Measurements from ENCODE around the gene HBG1.

Gene HBG1

DNA sequence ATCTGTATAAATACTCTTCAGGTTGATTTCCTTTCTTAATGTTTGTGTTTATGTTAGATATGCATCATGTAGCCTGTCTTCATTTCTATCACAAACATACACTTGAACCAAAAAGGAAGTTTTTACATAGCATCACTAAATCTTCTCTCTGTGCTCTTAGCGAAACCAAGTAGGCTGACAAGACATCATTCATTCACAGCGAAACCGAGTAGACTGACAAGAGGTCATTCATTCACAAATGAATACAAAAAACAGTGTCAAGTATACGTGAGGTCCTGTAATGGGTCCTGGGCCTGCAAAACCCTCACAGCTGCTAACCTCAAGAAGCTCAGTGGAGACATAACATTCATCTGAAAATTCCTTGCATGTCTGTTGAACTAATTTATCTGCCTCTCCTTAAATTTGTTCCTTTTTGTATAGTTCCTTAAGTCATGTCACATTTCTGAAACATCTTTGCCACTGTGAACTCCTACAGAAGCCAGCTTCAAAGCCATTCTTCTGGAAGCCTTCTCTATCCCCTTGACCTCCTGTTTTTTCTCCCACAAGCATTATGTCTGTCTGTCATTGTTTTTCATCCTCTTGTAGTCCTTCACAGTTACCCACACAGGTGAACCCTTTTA is 29.9 kb upstream of the HBG1 start:
- no peak overlapping the region for H3K4me2 ChIP-seq (ENCODE audit: low read depth, low read length)
- H3K27me3 ChIP-seq (replicated peaks; ENCODE audit: insufficient read depth, low read length) = no peaks in the 10 kb centered on the region
- H3K4me3 ChIP-seq (ENCODE audit: low read length) = no peak overlapping the region
- H3K9ac ChIP-seq (ENCODE audit: low read length) = no peak overlapping the region
- peaks cover 11% of the 10 kb centered on the region; the same call in 1 of the 2 replicates for H3K4me1 ChIP-seq (ENCODE audit: low read length)
- H4K20me1 ChIP-seq (ENCODE audit: insufficient read depth, low read length) = no peaks in the 10 kb centered on the region
- no peaks in the 10 kb centered on the region for H3K9me3 ChIP-seq (replicated peaks; ENCODE audit: insufficient read depth, low read length)
- H3F3A ChIP-seq (ENCODE audit: insufficient read depth, low read length) = no peaks in the 10 kb centered on the region
- DNase-seq = no peak
- no peaks in the 10 kb centered on the region for H3K9me2 ChIP-seq (replicated peaks; ENCODE audit: insufficient read depth, low read length)
- H3K36me3 ChIP-seq (replicated peaks; ENCODE audit: insufficient read depth, low read length) = no peaks in the 10 kb centered on the region
- H2AFZ ChIP-seq (ENCODE audit: low read length) = no peak overlapping the region
- H3K27ac ChIP-seq (ENCODE audit: low read length) = no peak overlapping the region
- H3K79me2 ChIP-seq (ENCODE audit: low read length) = no peaks in the 10 kb centered on the region
- TF ChIP-seq, protein P1, sequence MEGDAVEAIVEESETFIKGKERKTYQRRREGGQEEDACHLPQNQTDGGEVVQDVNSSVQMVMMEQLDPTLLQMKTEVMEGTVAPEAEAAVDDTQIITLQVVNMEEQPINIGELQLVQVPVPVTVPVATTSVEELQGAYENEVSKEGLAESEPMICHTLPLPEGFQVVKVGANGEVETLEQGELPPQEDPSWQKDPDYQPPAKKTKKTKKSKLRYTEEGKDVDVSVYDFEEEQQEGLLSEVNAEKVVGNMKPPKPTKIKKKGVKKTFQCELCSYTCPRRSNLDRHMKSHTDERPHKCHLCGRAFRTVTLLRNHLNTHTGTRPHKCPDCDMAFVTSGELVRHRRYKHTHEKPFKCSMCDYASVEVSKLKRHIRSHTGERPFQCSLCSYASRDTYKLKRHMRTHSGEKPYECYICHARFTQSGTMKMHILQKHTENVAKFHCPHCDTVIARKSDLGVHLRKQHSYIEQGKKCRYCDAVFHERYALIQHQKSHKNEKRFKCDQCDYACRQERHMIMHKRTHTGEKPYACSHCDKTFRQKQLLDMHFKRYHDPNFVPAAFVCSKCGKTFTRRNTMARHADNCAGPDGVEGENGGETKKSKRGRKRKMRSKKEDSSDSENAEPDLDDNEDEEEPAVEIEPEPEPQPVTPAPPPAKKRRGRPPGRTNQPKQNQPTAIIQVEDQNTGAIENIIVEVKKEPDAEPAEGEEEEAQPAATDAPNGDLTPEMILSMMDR (IDR thresholded peaks at IDR 0.05; ENCODE audit: low read length) = no peak
- TF ChIP-seq EZH2phosphoT487 (IDR thresholded peaks at IDR 0.05; ENCODE audit: low read length) (no peak), EZH2 (optimal IDR thresholded peaks at IDR 0.05; ENCODE audit: low read depth, low read length) (no peak)

DNA sequence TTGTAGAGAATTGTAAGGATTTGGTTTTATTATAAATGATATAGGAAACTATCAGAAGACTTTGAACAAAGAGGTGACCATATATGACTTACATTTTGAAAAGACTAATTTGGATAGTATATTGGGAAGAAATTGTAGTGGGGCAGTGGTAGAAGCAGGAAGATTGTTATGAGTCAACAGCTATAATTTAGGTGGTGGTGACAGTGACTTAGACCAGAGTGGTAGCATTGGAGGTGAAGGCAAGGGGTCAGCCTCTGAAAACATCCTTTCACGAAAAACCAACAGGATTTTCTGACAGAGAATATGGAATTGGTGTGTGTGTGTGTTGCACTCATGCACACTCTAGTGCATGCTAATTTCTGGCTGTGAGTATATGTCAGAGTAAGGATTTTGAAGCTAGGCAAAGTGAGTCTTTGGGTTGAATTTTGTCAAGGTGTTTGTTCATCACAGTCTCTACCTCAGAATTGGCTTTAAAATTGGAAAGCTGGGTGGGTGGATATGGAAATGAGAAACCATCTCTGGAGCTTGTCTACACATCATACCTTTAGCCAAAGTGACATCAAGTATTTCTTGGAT is 28.2 kb upstream of the HBG1 start:
- Histone ChIP-seq H3K4me1 (ENCODE audit: low read length) (peaks cover 11% of the 10 kb centered on the region; the same call in 1 of the 2 replicates), H3K4me3 (ENCODE audit: low read length) (no peak overlapping the region), H3K9me3 (replicated peaks; ENCODE audit: insufficient read depth, low read length) (no peaks in the 10 kb centered on the region), H2AFZ (ENCODE audit: low read length) (no peak overlapping the region), H3K79me2 (ENCODE audit: low read length) (no peaks in the 10 kb centered on the region), H3K9ac (ENCODE audit: low read length) (no peak overlapping the region), H3K27me3 (replicated peaks; ENCODE audit: insufficient read depth, low read length) (no peaks in the 10 kb centered on the region), H3K27ac (ENCODE audit: low read length) (no peak overlapping the region), H3K9me2 (replicated peaks; ENCODE audit: insufficient read depth, low read length) (no peaks in the 10 kb centered on the region), H4K20me1 (ENCODE audit: insufficient read depth, low read length) (no peaks in the 10 kb centered on the region), H3K36me3 (replicated peaks; ENCODE audit: insufficient read depth, low read length) (no peaks in the 10 kb centered on the region), H3F3A (ENCODE audit: insufficient read depth, low read length) (no peaks in the 10 kb centered on the region), H3K4me2 (ENCODE audit: low read depth, low read length) (no peak overlapping the region)
- DNase-seq = no peak
- TF ChIP-seq, protein P1 (IDR thresholded peaks at IDR 0.05; ENCODE audit: low read length) = no peak
- TF ChIP-seq EZH2phosphoT487 (IDR thresholded peaks at IDR 0.05; ENCODE audit: low read length) (no peak), EZH2 (optimal IDR thresholded peaks at IDR 0.05; ENCODE audit: low read depth, low read length) (no peak)

DNA sequence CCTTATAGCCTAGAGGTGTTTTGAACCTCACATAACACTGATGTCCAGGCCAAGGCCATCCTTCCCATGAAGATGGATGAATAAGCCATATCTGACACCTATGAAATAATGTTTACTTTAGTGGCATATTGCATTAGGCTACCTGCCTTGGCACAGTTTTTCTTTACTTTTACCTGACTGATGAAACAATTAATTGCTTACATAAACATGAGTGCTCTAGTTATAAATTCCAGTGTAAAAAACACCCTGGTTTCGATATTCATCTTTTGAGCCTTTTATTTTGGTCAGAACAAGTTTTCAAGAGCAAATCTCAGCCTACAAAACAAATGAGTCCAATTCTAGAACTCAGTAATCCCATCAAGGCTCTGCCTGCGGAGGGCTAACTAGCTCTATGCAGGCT is 27.0 kb upstream of the HBG1 start:
- Histone ChIP-seq H3K4me1 (ENCODE audit: low read length) (peaks cover 11% of the 10 kb centered on the region; the same call in 1 of the 2 replicates), H3K36me3 (replicated peaks; ENCODE audit: insufficient read depth, low read length) (no peaks in the 10 kb centered on the region), H3K9ac (ENCODE audit: low read length) (no peak overlapping the region), H4K20me1 (ENCODE audit: insufficient read depth, low read length) (no peaks in the 10 kb centered on the region), H3K9me2 (replicated peaks; ENCODE audit: insufficient read depth, low read length) (no peaks in the 10 kb centered on the region), H3K27me3 (replicated peaks; ENCODE audit: insufficient read depth, low read length) (no peaks in the 10 kb centered on the region), H3K4me2 (ENCODE audit: low read depth, low read length) (no peak overlapping the region), H3K4me3 (ENCODE audit: low read length) (no peak overlapping the region), H3F3A (ENCODE audit: insufficient read depth, low read length) (no peaks in the 10 kb centered on the region), H3K79me2 (ENCODE audit: low read length) (no peaks in the 10 kb centered on the region), H3K9me3 (replicated peaks; ENCODE audit: insufficient read depth, low read length) (no peaks in the 10 kb centered on the region), H3K27ac (ENCODE audit: low read length) (no peak overlapping the region), H2AFZ (ENCODE audit: low read length) (no peak overlapping the region)
- DNase-seq = no peak
- TF ChIP-seq EZH2 (optimal IDR thresholded peaks at IDR 0.05; ENCODE audit: low read depth, low read length) = no peak
- TF ChIP-seq, protein P1 (IDR thresholded peaks at IDR 0.05; ENCODE audit: low read length) = no peak
- TF ChIP-seq EZH2phosphoT487 (IDR thresholded peaks at IDR 0.05; ENCODE audit: low read length) = no peak
